K562 (cell line): ENCODE data around the gene ST6GALNAC3. TPM values are rescaled to one million over a fixed set of nuclear protein-coding genes. Genes with fewer than 3 reads are reported as not detected.

Source experiments
- ATAC-seq: fragments of 200-7000 bp; cut with Tn5 transposase; 3 replicates; pipeline ENCODE4 v1.9.1; 2020; ENCODE audit warnings: moderate library complexity
- BruUV-seq: library from RNA; stranded (reverse); fragments of 400-500 nt; replicated peaks from 2 replicates; lab custom pipeline; 2021; lab: Mats Ljungman, UMichigan
- CTCF ChIA-PET: fragments of 300-600 bp; formaldehyde crosslinking; extraction: SDS; loops from one replicate; lab custom pipeline; 2021; ENCODE audit warnings: low intra/inter-chr PET ratio; lab: Yijun Ruan, JAX
- POLR2A ChIA-PET: fragments of 300-600, 350-650 bp; sonication (Branson Sonifier 250); formaldehyde crosslinking; extraction: SDS; loops from one replicate; lab custom pipeline; 2021; ENCODE audit warnings: antibody characterized with exemption, inconsistent platforms; lab: Yijun Ruan, JAX
- DNase-seq, 4 experiments: peaks; one replicate each; pipeline versions ENCODE4 v3.0.0 to v3.0.0-alpha.2; 2011 to 2018; ENCODE audit warnings: low spot score in 3 of 4, mixed read lengths in 3 of 4; ENCODE audit errors: extremely low read depth in 1 of 4
- FAIRE-seq: peaks from 2 replicates; lab custom pipeline; 2011; peaks lifted over from hg19 to GRCh38; lab: Jason Lieb, UNC
- H2AFZ ChIP-seq: 2 replicates; pipeline ENCODE4 v1.6.0; 2011; ENCODE audit warnings: low read depth, low read length, control low read depth, inconsistent platforms
- H3K27ac ChIP-seq: fragments of 200-600 bp; 3 replicates; pipeline ENCODE4 v1.8.0; 2011; ENCODE audit warnings: low read depth, mild to moderate bottlenecking, control low read depth, inconsistent platforms, low read length, moderate library complexity, mixed read lengths; ENCODE audit errors: extremely low read depth
- H3K27me3 ChIP-seq, 2 experiments: fragments of 300-600 bp in 1 of 2; 2 replicates in 1 of 2; 3 replicates in 1 of 2; pipeline versions ENCODE4 v1.6.0 to v1.8.0; 2011; ENCODE audit warnings: inconsistent platforms in 2 of 2, low read length in 2 of 2, mild to moderate bottlenecking in 1 of 2, mixed read lengths in 1 of 2, moderate library complexity in 1 of 2; ENCODE audit not compliant: control insufficient read depth in 2 of 2, insufficient read depth in 2 of 2
- H3K36me3 ChIP-seq: fragments of 300-600 bp; 3 replicates; pipeline ENCODE4 v1.8.0; 2011; ENCODE audit warnings: mild to moderate bottlenecking, low read length, inconsistent platforms; ENCODE audit not compliant: control insufficient read depth, insufficient read depth
- H3K4me1 ChIP-seq, 2 experiments: fragments of 200-600 bp in 1 of 2; replicated peaks in 1 of 2; 2 replicates in 1 of 2; 3 replicates in 1 of 2; pipeline versions ENCODE4 v1.5.1 to v1.8.0; 2011; ENCODE audit warnings: inconsistent platforms in 2 of 2, low read length in 2 of 2, mild to moderate bottlenecking in 1 of 2, mixed read lengths in 1 of 2, moderate library complexity in 1 of 2; ENCODE audit not compliant: control insufficient read depth in 2 of 2, insufficient read depth in 2 of 2
- H3K4me2 ChIP-seq: 2 replicates; pipeline ENCODE4 v1.6.1; 2011; ENCODE audit warnings: low read length, control low read depth, inconsistent platforms, mixed read lengths; ENCODE audit not compliant: insufficient read depth
- H3K4me3 ChIP-seq: fragments of 200-600 bp; sonication (generic), shearing (Covaris generic); 2 replicates; pipeline ENCODE4 v1.5.1; 2016; ENCODE audit warnings: control low read depth, inconsistent platforms
- H3K79me2 ChIP-seq: fragments of 200-600 bp; 3 replicates; pipeline ENCODE4 v1.8.0; 2011; ENCODE audit warnings: low read length, inconsistent platforms; ENCODE audit not compliant: control insufficient read depth, insufficient read depth
- H3K9ac ChIP-seq, 2 experiments: 2 replicates each; pipeline versions ENCODE4 v1.6.0 to v1.6.1; 2011; ENCODE audit warnings: low read depth in 2 of 2, low read length in 2 of 2, control low read depth in 1 of 2, inconsistent platforms in 1 of 2, mild to moderate bottlenecking in 1 of 2, mixed read lengths in 1 of 2; ENCODE audit not compliant: insufficient read depth in 1 of 2
- H3K9me1 ChIP-seq: one replicate; pipeline ENCODE4 v1.6.0; 2011; ENCODE audit warnings: inconsistent platforms, mild to moderate bottlenecking, low read length, moderate library complexity; ENCODE audit not compliant: control insufficient read depth, insufficient read depth
- H3K9me3 ChIP-seq: replicated peaks from 2 replicates; pipeline ENCODE4 v1.5.1; 2011; ENCODE audit warnings: low read depth, low read length, inconsistent platforms; ENCODE audit not compliant: control insufficient read depth, insufficient read depth
- H4K20me1 ChIP-seq: replicated peaks from 2 replicates; pipeline ENCODE4 v1.6.1; 2011; ENCODE audit warnings: low read length, inconsistent platforms, mixed read lengths; ENCODE audit not compliant: control insufficient read depth, insufficient read depth
- KLF16 ChIP-seq: IDR thresholded peaks from 2 replicates; pipeline ENCODE4 v1.6.1; 2016; ENCODE audit warnings: antibody characterized with exemption
- LEF1 ChIP-seq: fragments of 450-650 bp; IDR thresholded peaks from 2 replicates; pipeline ENCODE4 v1.6.1; 2016; ENCODE audit warnings: mild to moderate bottlenecking
- PCBP2 ChIP-seq: fragments of 200-400 bp; formaldehyde crosslinking; IDR thresholded peaks from 2 replicates; pipeline ENCODE4 v1.6.1; 2018; ENCODE audit warnings: low read length, low read depth, mild to moderate bottlenecking, moderate library complexity; ENCODE audit not compliant: poor library complexity, severe bottlenecking
- ZNF41 ChIP-seq: fragments of 250-450 bp; sonication (Bioruptor Pico); conservative IDR thresholded peaks from 2 replicates; pipeline ENCODE4 v1.4.0; 2020; ENCODE audit warnings: mild to moderate bottlenecking
- WGBS: fragments of 100-300 bp; shearing (Covaris generic); methylation state at CpG from one replicate; pipeline ENCODE4 v1.1.6; 2016; ENCODE audit warnings: low coverage, mixed read lengths; ENCODE audit not compliant: insufficient coverage; ENCODE audit errors: missing lambda C conversion rate; 5-methylcytosine and 5-hydroxymethylcytosine counted together
- in situ Hi-C: fragments of 300-500 bp; cut with MboI; formaldehyde crosslinking; loops from 4 replicates; pipeline ENCODE4 v1.15.0; 2018; ENCODE audit warnings: inconsistent platforms, mixed read lengths
- intact Hi-C: fragments of 100-400 bp; cut with micrococcal nuclease; formaldehyde crosslinking; loops from 2 replicates; pipeline ENCODE4 v1.14.2; 2022
- polyA plus RNA-seq, 8 experiments: library from polyadenylated mRNA; depleted of rRNA in 4 of 8; stranded (reverse) in 5 of 8; unstranded in 3 of 8; fragments of >200 nt; fragmentation: Nextera tagmentation in 2 of 8; fragmentation: Illumina TruSeq in 1 of 8; extraction: Ambion mirVana in 2 of 8; extraction: Trizol in 1 of 8; gene quantifications; 2 replicates each; pipeline versions ENCODE4 v1.2.1 to v1.2.3, GENCODE V29; 2011 to 2014; ENCODE audit warnings: inconsistent platforms in 1 of 8, missing spikeins in 1 of 8
- total RNA-seq, 7 experiments: library from RNA; depleted of rRNA in 6 of 7; stranded (reverse); fragments of >200 nt in 6 of 7; fragmentation: Illumina TruSeq in 2 of 7; extraction: Trizol in 2 of 7; gene quantifications; 2 replicates each; pipeline versions ENCODE4 v1.2.1 to v1.2.3, GENCODE V29; 2011 to 2021; ENCODE audit warnings: low replicate concordance in 1 of 7
- TF ChIP-seq, protein P1 (sequence below): fragments of 450-650 bp; conservative IDR thresholded peaks from 2 replicates; pipeline ENCODE4 v1.6.1; 2016; ENCODE audit warnings: missing genetic modification characterization, low read depth, mild to moderate bottlenecking, control low read depth, missing compliant biosample characterization
- TF ChIP-seq, protein P2 (sequence below): sonication (generic); formaldehyde crosslinking; IDR thresholded peaks from 2 replicates; pipeline ENCODE4 v1.9.0; 2022; ENCODE audit warnings: mild to moderate bottlenecking, missing genetic modification reagents
- TF ChIP-seq, protein P3 (sequence below): sonication (generic); formaldehyde crosslinking; IDR thresholded peaks from 2 replicates; pipeline ENCODE4 v1.8.0; 2022; ENCODE audit warnings: mild to moderate bottlenecking, missing genetic modification reagents

Gene ST6GALNAC3
- total and polyA plus RNA-seq, 9 of the 15 experiments (the other 6 are each of a cell fraction or from before 2014, with no cell fraction given), result 0.04 to 0.29 (median 0.18) TPM; not detected in 6

DNA sequence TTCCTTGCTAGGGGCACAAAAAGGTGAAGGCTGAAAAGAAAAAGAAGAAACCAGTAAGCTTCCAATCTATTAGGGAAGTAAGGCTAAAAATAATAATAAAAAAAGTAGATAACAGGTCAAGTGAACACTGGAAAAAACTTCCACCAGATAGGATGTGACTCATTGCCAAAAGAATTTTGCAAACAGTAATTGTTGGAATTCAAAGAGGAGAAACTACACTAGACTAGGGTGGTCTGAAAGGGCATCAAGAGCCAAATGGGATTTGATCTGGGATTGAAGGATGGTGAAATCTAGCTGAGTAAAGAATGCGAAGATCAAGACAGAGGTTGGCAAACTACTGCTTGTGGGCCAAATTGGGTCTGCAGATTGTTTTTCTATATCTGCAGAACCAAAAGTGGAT is 6.0 kb upstream of the ST6GALNAC3 start (continued):
- TF ChIP-seq, protein P1, sequence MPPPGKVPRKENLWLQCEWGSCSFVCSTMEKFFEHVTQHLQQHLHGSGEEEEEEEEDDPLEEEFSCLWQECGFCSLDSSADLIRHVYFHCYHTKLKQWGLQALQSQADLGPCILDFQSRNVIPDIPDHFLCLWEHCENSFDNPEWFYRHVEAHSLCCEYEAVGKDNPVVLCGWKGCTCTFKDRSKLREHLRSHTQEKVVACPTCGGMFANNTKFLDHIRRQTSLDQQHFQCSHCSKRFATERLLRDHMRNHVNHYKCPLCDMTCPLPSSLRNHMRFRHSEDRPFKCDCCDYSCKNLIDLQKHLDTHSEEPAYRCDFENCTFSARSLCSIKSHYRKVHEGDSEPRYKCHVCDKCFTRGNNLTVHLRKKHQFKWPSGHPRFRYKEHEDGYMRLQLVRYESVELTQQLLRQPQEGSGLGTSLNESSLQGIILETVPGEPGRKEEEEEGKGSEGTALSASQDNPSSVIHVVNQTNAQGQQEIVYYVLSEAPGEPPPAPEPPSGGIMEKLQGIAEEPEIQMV, result no peak
- TF ChIP-seq, protein P2, sequence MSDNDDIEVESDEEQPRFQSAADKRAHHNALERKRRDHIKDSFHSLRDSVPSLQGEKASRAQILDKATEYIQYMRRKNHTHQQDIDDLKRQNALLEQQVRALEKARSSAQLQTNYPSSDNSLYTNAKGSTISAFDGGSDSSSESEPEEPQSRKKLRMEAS, result no peak
- TF ChIP-seq KLF16 (no peak), ZNF41 (CRISPR knock-in tag) (no peak)

DNA sequence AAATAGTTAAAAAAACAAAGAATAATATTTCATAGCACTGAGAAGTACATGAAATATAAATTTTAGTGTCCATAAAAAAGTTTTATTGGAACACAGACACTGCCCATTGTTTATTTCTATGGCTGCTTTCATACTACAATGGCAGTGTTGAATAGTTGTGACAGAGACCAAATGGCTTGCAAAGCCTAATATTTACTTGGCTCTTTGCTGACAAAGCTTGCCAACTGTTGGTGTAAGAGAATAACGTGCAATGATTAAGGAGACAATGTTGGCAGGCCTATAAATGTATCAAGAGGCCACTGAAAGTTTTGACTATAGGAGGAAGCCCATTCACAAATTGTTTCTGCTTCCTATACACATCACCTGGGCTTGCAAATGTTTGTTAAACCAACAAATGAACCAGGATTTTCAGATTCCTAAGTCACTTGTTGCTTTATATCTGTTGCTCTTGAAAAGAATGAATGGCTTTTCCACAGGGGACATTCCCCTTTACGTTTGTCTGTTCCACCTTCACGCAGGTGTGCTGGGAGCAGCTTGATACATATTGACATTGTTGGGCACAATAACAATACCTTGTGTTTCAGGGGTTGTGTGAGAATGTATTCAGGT is 5.5 kb upstream of the ST6GALNAC3 start:
- no peak for ATAC-seq
- CTCF ChIA-PET, result no interaction called here
- WGBS, result 0% methylated on average over 3 of the region's 3 CpGs

More for the DNA sequence above, 5.5 kb upstream of the ST6GALNAC3 start:
- in situ Hi-C loops (no loop called here), intact Hi-C loops (no loop called here)
- Histone ChIP-seq H3K9me1 (no peaks in the 10 kb centered on the region), H3K79me2 (no peaks in the 10 kb centered on the region), H3K4me3 (no peak overlapping the region), H3K27me3 (no peaks in the 10 kb centered on the region; a peak in 1 of 5 replicates), H3K4me1 (no peaks in the 10 kb centered on the region), H3K9me3 (no peaks in the 10 kb centered on the region), H3K4me2 (no peak overlapping the region), H3K9ac (no peak overlapping the region), H3K27ac (no peak overlapping the region), H4K20me1 (no peaks in the 10 kb centered on the region), H3K36me3 (no peaks in the 10 kb centered on the region), H2AFZ (no peak overlapping the region)
- POLR2A ChIA-PET, result no interaction called here
- FAIRE-seq (no peak), DNase-seq (no peak)
- BruUV-seq, result no TSS peak
- no peak for TF ChIP-seq PCBP2
- TF ChIP-seq, protein P3, sequence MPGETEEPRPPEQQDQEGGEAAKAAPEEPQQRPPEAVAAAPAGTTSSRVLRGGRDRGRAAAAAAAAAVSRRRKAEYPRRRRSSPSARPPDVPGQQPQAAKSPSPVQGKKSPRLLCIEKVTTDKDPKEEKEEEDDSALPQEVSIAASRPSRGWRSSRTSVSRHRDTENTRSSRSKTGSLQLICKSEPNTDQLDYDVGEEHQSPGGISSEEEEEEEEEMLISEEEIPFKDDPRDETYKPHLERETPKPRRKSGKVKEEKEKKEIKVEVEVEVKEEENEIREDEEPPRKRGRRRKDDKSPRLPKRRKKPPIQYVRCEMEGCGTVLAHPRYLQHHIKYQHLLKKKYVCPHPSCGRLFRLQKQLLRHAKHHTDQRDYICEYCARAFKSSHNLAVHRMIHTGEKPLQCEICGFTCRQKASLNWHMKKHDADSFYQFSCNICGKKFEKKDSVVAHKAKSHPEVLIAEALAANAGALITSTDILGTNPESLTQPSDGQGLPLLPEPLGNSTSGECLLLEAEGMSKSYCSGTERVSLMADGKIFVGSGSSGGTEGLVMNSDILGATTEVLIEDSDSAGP, result no peak
- no peak for TF ChIP-seq LEF1
